K562 (cell line): ENCODE results near the gene PTK6. TPM values are rescaled to one million over a fixed set of nuclear protein-coding genes. Genes with fewer than 3 reads are reported as not detected.

Experiments
- ATAC-seq: fragments of 200-7000 bp; cut with Tn5 transposase; 3 replicates; pipeline ENCODE4 v1.9.1; 2020; ENCODE audit warnings: moderate library complexity
- BruUV-seq: library from RNA; stranded (reverse); fragments of 400-500 nt; replicated peaks from 2 replicates; lab custom pipeline; 2021; lab: Mats Ljungman, UMichigan
- CTCF ChIA-PET: fragments of 300-600 bp; formaldehyde crosslinking; extraction: SDS; loops from one replicate; lab custom pipeline; 2021; ENCODE audit warnings: low intra/inter-chr PET ratio; lab: Yijun Ruan, JAX
- POLR2A ChIA-PET: fragments of 300-600, 350-650 bp; sonication (Branson Sonifier 250); formaldehyde crosslinking; extraction: SDS; loops from one replicate; lab custom pipeline; 2021; ENCODE audit warnings: antibody characterized with exemption, inconsistent platforms; lab: Yijun Ruan, JAX
- DNase-seq, 4 experiments: peaks; one replicate each; pipeline versions ENCODE4 v3.0.0 to v3.0.0-alpha.2; 2011 to 2018; ENCODE audit warnings: low spot score in 3 of 4, mixed read lengths in 3 of 4; ENCODE audit errors: extremely low read depth in 1 of 4
- FAIRE-seq: peaks from 2 replicates; lab custom pipeline; 2011; peaks lifted over from hg19 to GRCh38; lab: Jason Lieb, UNC
- H2AFZ ChIP-seq: 2 replicates; pipeline ENCODE4 v1.6.0; 2011; ENCODE audit warnings: low read depth, low read length, control low read depth, inconsistent platforms
- H3K27ac ChIP-seq: fragments of 200-600 bp; 3 replicates; pipeline ENCODE4 v1.8.0; 2011; ENCODE audit warnings: low read depth, mild to moderate bottlenecking, control low read depth, inconsistent platforms, low read length, moderate library complexity, mixed read lengths; ENCODE audit errors: extremely low read depth
- H3K27me3 ChIP-seq, 2 experiments: fragments of 300-600 bp in 1 of 2; 2 replicates in 1 of 2; 3 replicates in 1 of 2; pipeline versions ENCODE4 v1.6.0 to v1.8.0; 2011; ENCODE audit warnings: inconsistent platforms in 2 of 2, low read length in 2 of 2, mild to moderate bottlenecking in 1 of 2, mixed read lengths in 1 of 2, moderate library complexity in 1 of 2; ENCODE audit not compliant: control insufficient read depth in 2 of 2, insufficient read depth in 2 of 2
- H3K36me3 ChIP-seq: fragments of 300-600 bp; 3 replicates; pipeline ENCODE4 v1.8.0; 2011; ENCODE audit warnings: mild to moderate bottlenecking, low read length, inconsistent platforms; ENCODE audit not compliant: control insufficient read depth, insufficient read depth
- H3K4me1 ChIP-seq, 2 experiments: fragments of 200-600 bp in 1 of 2; replicated peaks in 1 of 2; 2 replicates in 1 of 2; 3 replicates in 1 of 2; pipeline versions ENCODE4 v1.5.1 to v1.8.0; 2011; ENCODE audit warnings: inconsistent platforms in 2 of 2, low read length in 2 of 2, mild to moderate bottlenecking in 1 of 2, mixed read lengths in 1 of 2, moderate library complexity in 1 of 2; ENCODE audit not compliant: control insufficient read depth in 2 of 2, insufficient read depth in 2 of 2
- H3K4me2 ChIP-seq: 2 replicates; pipeline ENCODE4 v1.6.1; 2011; ENCODE audit warnings: low read length, control low read depth, inconsistent platforms, mixed read lengths; ENCODE audit not compliant: insufficient read depth
- H3K4me3 ChIP-seq: fragments of 200-600 bp; sonication (generic), shearing (Covaris generic); 2 replicates; pipeline ENCODE4 v1.5.1; 2016; ENCODE audit warnings: control low read depth, inconsistent platforms
- H3K79me2 ChIP-seq: fragments of 200-600 bp; 3 replicates; pipeline ENCODE4 v1.8.0; 2011; ENCODE audit warnings: low read length, inconsistent platforms; ENCODE audit not compliant: control insufficient read depth, insufficient read depth
- H3K9ac ChIP-seq, 2 experiments: 2 replicates each; pipeline versions ENCODE4 v1.6.0 to v1.6.1; 2011; ENCODE audit warnings: low read depth in 2 of 2, low read length in 2 of 2, control low read depth in 1 of 2, inconsistent platforms in 1 of 2, mild to moderate bottlenecking in 1 of 2, mixed read lengths in 1 of 2; ENCODE audit not compliant: insufficient read depth in 1 of 2
- H3K9me1 ChIP-seq: one replicate; pipeline ENCODE4 v1.6.0; 2011; ENCODE audit warnings: inconsistent platforms, mild to moderate bottlenecking, low read length, moderate library complexity; ENCODE audit not compliant: control insufficient read depth, insufficient read depth
- H3K9me3 ChIP-seq: replicated peaks from 2 replicates; pipeline ENCODE4 v1.5.1; 2011; ENCODE audit warnings: low read depth, low read length, inconsistent platforms; ENCODE audit not compliant: control insufficient read depth, insufficient read depth
- H4K20me1 ChIP-seq: replicated peaks from 2 replicates; pipeline ENCODE4 v1.6.1; 2011; ENCODE audit warnings: low read length, inconsistent platforms, mixed read lengths; ENCODE audit not compliant: control insufficient read depth, insufficient read depth
- ZNF121 ChIP-seq: sonication (generic); formaldehyde crosslinking; conservative IDR thresholded peaks from 2 replicates; pipeline ENCODE4 v1.8.0; 2022; ENCODE audit warnings: missing genetic modification reagents
- WGBS: fragments of 100-300 bp; shearing (Covaris generic); methylation state at CpG from one replicate; pipeline ENCODE4 v1.1.6; 2016; ENCODE audit warnings: low coverage, mixed read lengths; ENCODE audit not compliant: insufficient coverage; ENCODE audit errors: missing lambda C conversion rate; 5-methylcytosine and 5-hydroxymethylcytosine counted together
- in situ Hi-C: fragments of 300-500 bp; cut with MboI; formaldehyde crosslinking; loops from 4 replicates; pipeline ENCODE4 v1.15.0; 2018; ENCODE audit warnings: inconsistent platforms, mixed read lengths
- intact Hi-C: fragments of 100-400 bp; cut with micrococcal nuclease; formaldehyde crosslinking; loops from 2 replicates; pipeline ENCODE4 v1.14.2; 2022
- polyA plus RNA-seq, 8 experiments: library from polyadenylated mRNA; depleted of rRNA in 4 of 8; stranded (reverse) in 5 of 8; unstranded in 3 of 8; fragments of >200 nt; fragmentation: Nextera tagmentation in 2 of 8; fragmentation: Illumina TruSeq in 1 of 8; extraction: Ambion mirVana in 2 of 8; extraction: Trizol in 1 of 8; gene quantifications; 2 replicates each; pipeline versions ENCODE4 v1.2.1 to v1.2.3, GENCODE V29; 2011 to 2014; ENCODE audit warnings: inconsistent platforms in 1 of 8, missing spikeins in 1 of 8
- total RNA-seq, 7 experiments: library from RNA; depleted of rRNA in 6 of 7; stranded (reverse); fragments of >200 nt in 6 of 7; fragmentation: Illumina TruSeq in 2 of 7; extraction: Trizol in 2 of 7; gene quantifications; 2 replicates each; pipeline versions ENCODE4 v1.2.1 to v1.2.3, GENCODE V29; 2011 to 2021; ENCODE audit warnings: low replicate concordance in 1 of 7
- TF ChIP-seq, protein P1 (sequence below): fragments of 250-450 bp; sonication (Bioruptor Pico); IDR thresholded peaks from 2 replicates; pipeline ENCODE4 v1.4.0; 2020

Gene PTK6
- total and polyA plus RNA-seq, 9 of the 15 experiments (the other 6 are each of a cell fraction or from before 2014, with no cell fraction given): 0.07 TPM; not detected in 8

DNA sequence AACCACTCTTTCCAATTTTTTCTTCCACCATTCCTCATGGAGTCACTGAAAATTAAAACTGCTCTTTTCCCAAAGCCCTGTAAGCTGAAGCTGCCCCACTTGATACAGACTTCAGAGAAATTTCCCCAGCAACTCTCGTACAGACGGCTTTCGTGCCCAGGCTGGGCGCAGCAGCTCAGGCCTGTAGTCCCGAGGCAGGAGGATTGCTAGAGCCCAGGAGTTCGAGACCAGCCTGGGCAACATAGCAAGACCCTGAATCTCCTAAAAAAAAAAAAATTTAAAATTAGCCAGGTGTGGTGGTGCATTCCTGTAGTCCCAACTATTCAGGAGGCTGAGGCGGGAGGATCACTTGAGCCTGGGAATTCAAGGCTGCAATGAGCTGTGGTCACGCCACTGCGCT is 10.0 kb downstream of the PTK6 start:
- peaks cover 7% of the 10 kb centered on the region for H3K9me3 ChIP-seq
- peaks cover 0 to 38% of the 10 kb centered on the region in 2 experiments; a peak in 3 of 5 replicates for H3K4me1 ChIP-seq
- H4K20me1 ChIP-seq: peaks cover 9% of the 10 kb centered on the region; the same call in 1 of the 2 replicates
- no peak overlapping the region for H2AFZ ChIP-seq
- CTCF ChIA-PET: no interaction called here
- H3K79me2 ChIP-seq: peaks cover 1% of the 10 kb centered on the region; the same call in 2 of the 3 replicates
- peak; percentile 55 for TF ChIP-seq ZNF121
- TF ChIP-seq, protein P1, sequence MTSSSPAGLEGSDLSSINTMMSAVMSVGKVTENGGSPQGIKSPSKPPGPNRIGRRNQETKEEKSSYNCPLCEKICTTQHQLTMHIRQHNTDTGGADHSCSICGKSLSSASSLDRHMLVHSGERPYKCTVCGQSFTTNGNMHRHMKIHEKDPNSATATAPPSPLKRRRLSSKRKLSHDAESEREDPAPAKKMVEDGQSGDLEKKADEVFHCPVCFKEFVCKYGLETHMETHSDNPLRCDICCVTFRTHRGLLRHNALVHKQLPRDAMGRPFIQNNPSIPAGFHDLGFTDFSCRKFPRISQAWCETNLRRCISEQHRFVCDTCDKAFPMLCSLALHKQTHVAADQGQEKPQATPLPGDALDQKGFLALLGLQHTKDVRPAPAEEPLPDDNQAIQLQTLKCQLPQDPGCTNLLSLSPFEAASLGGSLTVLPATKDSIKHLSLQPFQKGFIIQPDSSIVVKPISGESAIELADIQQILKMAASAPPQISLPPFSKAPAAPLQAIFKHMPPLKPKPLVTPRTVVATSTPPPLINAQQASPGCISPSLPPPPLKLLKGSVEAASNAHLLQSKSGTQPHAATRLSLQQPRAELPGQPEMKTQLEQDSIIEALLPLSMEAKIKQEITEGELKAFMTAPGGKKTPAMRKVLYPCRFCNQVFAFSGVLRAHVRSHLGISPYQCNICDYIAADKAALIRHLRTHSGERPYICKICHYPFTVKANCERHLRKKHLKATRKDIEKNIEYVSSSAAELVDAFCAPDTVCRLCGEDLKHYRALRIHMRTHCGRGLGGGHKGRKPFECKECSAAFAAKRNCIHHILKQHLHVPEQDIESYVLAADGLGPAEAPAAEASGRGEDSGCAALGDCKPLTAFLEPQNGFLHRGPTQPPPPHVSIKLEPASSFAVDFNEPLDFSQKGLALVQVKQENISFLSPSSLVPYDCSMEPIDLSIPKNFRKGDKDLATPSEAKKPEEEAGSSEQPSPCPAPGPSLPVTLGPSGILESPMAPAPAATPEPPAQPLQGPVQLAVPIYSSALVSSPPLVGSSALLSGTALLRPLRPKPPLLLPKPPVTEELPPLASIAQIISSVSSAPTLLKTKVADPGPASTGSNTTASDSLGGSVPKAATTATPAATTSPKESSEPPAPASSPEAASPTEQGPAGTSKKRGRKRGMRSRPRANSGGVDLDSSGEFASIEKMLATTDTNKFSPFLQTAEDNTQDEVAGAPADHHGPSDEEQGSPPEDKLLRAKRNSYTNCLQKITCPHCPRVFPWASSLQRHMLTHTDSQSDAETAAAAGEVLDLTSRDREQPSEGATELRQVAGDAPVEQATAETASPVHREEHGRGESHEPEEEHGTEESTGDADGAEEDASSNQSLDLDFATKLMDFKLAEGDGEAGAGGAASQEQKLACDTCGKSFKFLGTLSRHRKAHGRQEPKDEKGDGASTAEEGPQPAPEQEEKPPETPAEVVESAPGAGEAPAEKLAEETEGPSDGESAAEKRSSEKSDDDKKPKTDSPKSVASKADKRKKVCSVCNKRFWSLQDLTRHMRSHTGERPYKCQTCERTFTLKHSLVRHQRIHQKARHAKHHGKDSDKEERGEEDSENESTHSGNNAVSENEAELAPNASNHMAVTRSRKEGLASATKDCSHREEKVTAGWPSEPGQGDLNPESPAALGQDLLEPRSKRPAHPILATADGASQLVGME (CRISPR knock-in tag): no peak
- TF ChIP-seq, all 486 proteins: peak for 1
- in situ Hi-C loops (no loop called here), intact Hi-C loops (no loop called here)
- 51% methylated on average over 9 of the region's 9 CpGs for WGBS
- Histone ChIP-seq H3K27ac (no peak overlapping the region), H3K9ac (no peak overlapping the region), H3K36me3 (peaks cover 15% of the 10 kb centered on the region; the same call in 2 of the 3 replicates), H3K9me1 (no peaks in the 10 kb centered on the region), H3K4me3 (no peak overlapping the region), H3K4me2 (no peak overlapping the region), H3K27me3 (peaks cover 0 to 26% of the 10 kb centered on the region in 2 experiments; a peak in 3 of 5 replicates)
- FAIRE-seq: no peak
- POLR2A ChIA-PET: interaction anchor here (0.7 to 1.0 kb wide), 3 partner anchors 10 to 622 kb away, joined by 3 to 4 read pairs (median 4); partner anchors contain the start of gene PTK6
- no peak for ATAC-seq
- BruUV-seq: no TSS peak
- no peak for DNase-seq
